SK-N-MC (cell line): ENCODE measurements around the gene RIMS3.

Experiments used
- EZH2 ChIP-seq: fragments of 200-600 bp; sonication (generic); IDR thresholded peaks from one replicate; pipeline ENCODE4 v1.6.1; 2017; ENCODE audit warnings: antibody characterized with exemption
- POLR2AphosphoS5 ChIP-seq: IDR thresholded peaks from 2 replicates; pipeline ENCODE4 v1.6.1; 2012; ENCODE audit warnings: mild to moderate bottlenecking, low read depth, low read length, borderline replicate concordance

- no peak for TF ChIP-seq POLR2AphosphoS5
- TF ChIP-seq EZH2: no peak
Measured at GRCh38 chr1:40633523-40633922, 32.0 kb downstream of the RIMS3 start.
